Measurements from ENCODE around the gene DUT.

The DUT gene

GRCh38 chr15:48330105-48330785, 984 bp upstream of the DUT start:
- no peak for DNase-seq (ENCODE audit: low read depth)

DNA sequence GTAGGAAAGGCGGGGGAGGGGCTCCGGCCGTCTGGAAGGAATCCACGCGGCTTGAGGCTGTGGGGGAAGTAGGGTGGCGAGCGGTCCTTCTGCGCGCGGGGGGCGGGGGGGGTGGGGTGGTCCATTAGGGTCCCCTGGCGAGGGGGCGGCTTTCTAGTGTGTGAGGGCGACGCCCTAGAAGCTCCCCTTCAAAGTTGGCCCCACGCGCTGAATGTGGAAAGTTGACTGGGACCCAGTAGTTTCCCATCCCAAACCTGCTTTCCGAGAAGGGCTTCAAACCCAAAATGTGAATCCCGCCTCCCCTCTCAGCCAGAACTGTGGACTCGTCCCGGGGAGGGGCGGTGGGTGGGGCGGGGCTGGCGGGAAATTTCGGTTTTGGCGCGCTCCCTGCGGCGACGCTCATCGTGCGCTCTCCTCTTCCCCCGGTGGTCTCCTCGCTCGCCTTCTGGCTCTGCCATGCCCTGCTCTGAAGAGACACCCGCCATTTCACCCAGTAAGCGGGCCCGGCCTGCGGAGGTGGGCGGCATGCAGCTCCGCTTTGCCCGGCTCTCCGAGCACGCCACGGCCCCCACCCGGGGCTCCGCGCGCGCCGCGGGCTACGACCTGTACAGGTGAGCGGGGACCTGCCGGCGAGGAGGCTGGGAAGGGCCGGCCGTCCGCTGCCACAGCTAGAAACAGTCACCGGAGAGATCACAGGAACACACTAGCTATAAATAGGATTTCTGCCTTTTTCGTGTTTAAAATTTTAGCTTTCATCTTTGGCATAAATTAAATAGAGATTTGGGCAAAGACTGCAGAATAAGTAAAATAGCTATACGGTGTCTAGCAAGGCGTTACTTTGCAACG, 790 bp downstream of the DUT start:
- no peak for DNase-seq (ENCODE audit: low read depth)

DNA sequence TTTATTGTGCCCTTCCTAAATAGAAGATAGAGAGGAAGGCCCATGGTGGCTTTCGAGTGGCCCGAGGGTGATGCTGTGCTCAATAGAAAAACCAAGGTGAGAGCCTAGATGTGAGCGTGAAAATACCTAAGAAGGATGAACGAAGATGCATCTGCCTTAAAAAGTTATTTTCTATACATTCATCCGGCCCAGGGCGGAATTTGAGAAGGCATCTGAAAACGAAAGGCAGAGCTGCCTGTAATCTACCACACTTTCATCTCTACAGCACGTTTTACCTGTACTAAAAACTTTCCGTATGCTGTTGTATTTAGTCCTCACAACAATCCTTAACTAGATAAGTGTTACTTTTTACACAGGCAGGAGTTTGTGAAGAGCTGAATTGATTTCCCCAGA, 1.4 kb downstream of the DUT start:
- DNase-seq (ENCODE audit: low read depth): no peak

DNA sequence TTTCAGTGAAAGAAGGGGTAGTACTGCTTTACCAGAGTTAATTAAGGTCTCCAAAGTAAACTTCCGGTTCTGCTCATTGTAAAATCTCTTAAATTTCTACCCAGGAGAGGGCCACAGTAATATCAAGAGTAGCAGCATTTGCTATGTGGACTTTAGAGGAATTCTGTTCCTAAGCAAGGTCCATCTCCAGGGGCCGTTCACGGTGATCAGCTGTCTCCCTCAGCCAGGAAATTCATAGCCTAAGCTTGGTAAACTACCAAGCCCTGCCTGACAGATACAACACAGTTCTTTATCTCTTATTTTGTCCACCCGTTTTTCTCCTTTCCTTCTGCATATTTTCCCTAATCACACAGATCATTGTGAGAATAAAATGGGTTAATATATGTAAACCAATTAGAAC, 2.3 kb downstream of the DUT start:
- no peak for DNase-seq (ENCODE audit: low read depth)

DNA sequence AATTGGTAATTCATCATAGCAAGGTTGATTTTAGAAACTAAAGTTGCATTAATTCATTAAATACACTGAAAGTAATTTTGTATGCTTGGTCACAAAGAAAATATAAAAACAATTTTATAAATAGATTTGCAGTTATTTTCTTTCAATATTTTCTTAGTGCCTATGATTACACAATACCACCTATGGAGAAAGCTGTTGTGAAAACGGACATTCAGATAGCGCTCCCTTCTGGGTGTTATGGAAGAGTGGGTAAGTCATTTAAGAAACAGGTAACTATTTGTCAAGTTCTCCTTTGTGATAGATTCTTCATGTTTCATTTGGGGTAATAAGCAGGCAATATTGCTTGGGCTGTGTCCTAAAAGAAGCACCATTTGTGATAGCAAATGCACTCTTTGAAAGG, 3.0 kb downstream of the DUT start:
- DNase-seq (ENCODE audit: low read depth): no peak

DNA sequence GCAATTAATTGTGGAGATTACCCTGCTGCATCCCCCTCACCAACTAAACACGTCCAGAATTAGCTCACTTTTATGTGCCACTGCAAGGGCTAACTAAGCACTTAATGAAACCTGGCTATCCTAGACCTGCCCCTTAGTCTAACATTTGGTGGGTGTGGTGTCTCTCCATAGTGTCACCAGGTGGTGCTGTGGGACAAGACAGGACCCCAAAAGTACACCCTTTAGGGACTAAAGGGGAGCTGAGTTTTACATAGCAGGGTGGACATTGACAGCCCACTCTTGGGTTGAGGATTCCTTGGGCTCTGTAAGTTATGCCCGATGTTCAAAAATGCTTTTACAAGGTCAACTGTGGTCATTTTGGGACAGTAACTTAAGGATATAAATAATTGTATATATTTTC, 5.7 kb downstream of the DUT start:
- DNase-seq (ENCODE audit: low read depth): no peak

GRCh38 chr15:48337607-48338006, 6.4 kb downstream of the DUT start:
- DNase-seq (ENCODE audit: low read depth): no peak

DNA sequence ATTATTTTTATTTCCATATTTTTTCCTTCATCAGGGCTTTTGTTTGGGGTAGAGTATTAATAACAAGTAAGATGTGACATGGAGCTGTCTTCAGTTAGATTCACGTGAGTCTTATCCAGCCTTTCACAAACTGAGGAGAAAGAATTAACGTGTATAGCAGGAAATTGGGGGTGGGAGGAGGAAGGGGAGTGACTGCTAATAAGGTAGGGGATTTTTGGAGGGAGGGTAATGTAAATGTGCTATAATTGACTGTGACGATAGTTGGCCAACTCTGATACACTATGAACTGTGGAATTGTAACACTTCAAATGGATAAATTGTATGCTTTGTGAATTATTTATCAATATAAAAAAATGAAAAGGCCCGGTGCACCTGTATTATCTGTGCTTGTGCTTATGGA, 8.9 kb downstream of the DUT start:
- no peak for DNase-seq (ENCODE audit: low read depth)

DNA sequence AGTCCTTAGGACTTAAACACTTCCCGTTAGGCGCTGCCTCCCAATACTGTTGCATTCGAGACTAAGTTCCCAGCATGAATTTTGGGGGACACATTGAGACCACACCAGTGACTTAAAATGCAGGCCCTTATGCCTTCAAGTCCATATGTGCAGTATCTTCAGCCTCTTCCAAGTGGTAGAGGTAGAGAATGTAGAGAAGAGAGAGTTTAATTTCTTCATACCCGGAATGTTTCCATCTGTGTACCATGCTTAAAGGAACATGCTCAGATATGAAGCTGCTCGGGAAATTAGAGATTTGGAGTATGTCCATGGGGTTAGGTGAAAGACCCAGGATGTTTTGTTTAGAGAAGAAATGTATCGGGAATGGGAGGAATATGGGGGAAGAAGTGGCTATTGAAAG, 12.6 kb downstream of the DUT start:
- DNase-seq (ENCODE audit: low read depth): no peak

- DNase-seq (ENCODE audit: low read depth): no peak
Measured at GRCh38 chr15:48345516-48345915, 14.3 kb downstream of the DUT start.

DNA sequence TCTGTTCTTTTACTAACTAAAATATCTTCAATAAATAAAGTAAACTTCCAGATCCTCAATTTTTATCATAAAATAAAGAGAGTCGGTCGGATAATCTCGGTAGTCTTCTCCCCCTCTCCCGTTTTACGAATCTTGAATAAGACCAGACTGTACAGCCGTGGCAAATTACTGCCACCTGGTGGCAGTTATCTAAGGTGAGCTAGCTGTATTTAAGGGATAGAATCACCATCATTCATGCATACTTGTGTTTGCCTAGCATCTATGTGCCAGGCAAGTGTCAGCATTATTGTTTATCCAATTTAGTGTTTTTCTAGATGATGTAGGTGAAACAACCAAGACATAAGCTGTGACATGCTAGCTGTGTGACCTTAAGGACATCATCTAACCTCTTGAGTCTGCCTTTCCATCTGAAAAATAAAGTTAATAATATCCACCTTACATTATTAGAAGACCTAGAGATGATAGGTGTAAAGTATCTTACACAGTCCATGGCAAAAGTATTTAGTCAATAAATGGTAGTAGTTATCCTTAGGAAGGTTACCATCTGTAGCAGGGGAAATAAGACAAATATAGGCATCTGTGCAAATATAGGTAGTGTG, 21.3 kb downstream of the DUT start:
- DNase-seq (ENCODE audit: low read depth): no peak

DNA sequence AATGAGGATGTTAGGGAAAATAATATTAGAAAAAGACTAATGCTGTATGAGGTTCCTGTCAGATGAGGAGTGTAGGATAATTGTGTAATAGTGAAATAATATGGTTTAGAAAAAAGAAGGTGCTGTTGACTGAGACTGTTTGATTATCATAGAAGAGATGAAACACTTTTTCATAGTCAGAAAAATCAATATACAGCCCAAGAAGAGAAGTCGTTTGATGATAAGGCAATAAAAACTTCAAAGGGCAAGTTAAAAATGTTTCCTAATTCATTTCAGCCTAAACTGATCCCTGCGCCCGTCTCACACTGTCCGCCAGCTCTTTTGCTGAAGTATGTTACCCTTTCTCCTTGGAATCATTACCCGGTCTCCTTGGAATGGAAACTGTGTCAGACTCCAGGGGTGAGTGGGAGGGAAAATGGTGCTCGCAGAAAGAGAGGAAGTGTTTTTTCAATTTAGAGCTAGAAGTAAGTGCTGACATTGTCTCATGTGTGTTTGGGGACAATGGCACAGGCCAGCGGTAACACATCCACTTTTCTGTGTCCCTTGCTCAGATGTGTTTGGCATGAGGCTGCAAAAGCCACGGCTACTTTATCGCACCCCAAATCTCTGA, 23.6 kb downstream of the DUT start:
- no peak for DNase-seq (ENCODE audit: low read depth)

DNA sequence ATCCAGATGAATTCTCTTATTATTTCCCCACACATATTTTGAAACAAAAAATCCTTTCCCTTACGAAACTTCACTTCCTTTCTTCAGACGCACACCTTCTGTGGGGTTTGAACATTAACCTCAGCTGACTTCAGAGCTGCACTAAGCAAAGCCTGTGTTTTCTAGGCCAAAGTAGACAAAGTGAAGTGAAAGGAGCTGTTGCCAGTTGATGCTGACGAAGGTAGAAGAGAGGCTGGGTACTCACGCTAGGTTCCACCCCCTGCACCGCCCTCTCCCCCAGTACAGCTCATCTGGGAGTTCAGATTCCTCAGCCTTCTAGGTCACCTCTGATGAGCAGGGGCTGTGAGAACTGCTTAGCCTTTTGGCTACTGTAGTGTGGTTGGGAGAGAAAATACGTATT, 24.1 kb downstream of the DUT start:
- no peak for DNase-seq (ENCODE audit: low read depth)

- no peak for DNase-seq (ENCODE audit: low read depth)
Measured at GRCh38 chr15:48358229-48359152, 27.3 kb downstream of the DUT start.

DNA sequence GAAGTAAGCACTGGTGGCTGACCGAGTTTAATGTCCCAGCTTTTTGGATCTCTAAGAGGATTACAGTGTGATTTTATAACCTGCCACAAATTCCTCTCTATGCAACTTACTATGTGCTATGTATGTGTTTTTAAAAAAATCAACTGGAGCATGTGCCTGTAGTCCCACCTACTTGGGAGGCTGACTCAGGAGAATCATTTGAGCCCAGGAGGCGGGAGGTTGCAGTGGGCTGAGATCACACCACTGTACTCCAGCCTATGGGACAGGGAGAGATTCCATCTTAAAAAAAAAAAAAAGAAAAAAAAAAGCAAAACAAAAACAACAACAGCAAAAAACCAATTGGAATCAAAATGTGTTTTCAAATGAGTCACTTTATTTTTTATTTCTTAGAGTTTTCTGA, 29.6 kb downstream of the DUT start:
- DNase-seq (ENCODE audit: low read depth): no peak

GRCh38 chr15:48361685-48362084, 30.5 kb downstream of the DUT start:
- DNase-seq (ENCODE audit: low read depth): no peak

- DNase-seq (ENCODE audit: low read depth): no peak
Measured at GRCh38 chr15:48363474-48363873, 32.2 kb downstream of the DUT start.

DNA sequence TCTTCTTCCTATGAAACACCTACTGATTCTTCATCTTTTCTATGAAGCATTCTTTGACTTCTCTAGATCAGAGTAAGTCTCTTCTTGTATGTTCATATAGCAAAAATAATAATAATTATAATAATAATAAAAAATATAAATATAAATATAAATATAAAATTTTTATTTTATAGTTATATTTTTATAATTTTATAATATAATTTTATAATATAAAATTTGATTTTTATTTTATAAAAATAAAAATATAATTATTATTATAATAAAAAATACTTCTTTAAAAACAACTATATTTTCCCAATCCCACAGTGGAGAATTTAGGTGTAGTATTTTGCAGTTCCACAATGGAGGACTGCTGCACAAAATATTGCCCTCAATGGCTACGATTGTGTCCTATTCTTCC, 34.3 kb downstream of the DUT start:
- DNase-seq (ENCODE audit: low read depth): no peak

- DNase-seq (ENCODE audit: low read depth): no peak
Measured at GRCh38 chr15:48366584-48367312, 35.5 kb downstream of the DUT start.

GRCh38 chr15:48367483-48367882, 36.3 kb downstream of the DUT start:
- DNase-seq (ENCODE audit: low read depth): no peak

DNA sequence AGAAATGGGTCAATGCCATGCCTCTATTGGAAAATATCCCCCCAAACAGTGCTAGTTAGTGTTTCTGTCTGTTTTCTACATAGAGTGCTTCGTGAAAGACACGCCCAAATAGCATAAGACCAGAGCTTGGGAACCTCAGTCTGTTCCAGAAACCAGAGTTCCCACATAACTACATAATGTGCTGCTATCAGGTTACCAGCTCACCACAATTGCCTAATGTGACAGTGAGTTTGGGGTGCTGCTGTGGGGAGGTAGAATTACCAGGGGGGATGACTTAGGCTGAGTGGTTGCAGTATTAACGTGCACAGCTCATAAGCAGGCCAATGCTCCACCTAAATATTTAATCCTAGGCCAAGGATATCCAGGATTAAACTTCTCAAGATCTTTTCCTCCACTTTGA, 39.2 kb downstream of the DUT start:
- DNase-seq (ENCODE audit: low read depth): peak; percentile 75

All from GM04503 (cell line).